A673 (cell line): Measurements from ENCODE around the gene GPR27. TPM values are rescaled to one million over a fixed set of nuclear protein-coding genes. Genes with fewer than 3 reads are reported as not detected.
A peak's percentile ranks its signal among the peaks of the same experiment; 100 is the strongest.

Experiments
- Bru-seq: library from RNA; stranded (reverse); fragments of 400-500 nt; gene quantifications from one replicate; lab custom pipeline; 2021; lab: Mats Ljungman, UMichigan
- BruChase-seq, 2 experiments: library from RNA; stranded (reverse); fragments of 400-500 nt; gene quantifications; one replicate each; lab custom pipeline; 2021; lab: Mats Ljungman, UMichigan
- BruUV-seq: library from RNA; stranded (reverse); fragments of 400-500 nt; replicated peaks from 2 replicates; lab custom pipeline; 2021; lab: Mats Ljungman, UMichigan
- CTCF ChIA-PET: fragments of 300-600 bp; sonication (Branson Sonifier 250); formaldehyde crosslinking; loops from one replicate; lab custom pipeline; 2022; ENCODE audit warnings: antibody characterized with exemption; lab: Charles Lee
- POLR2A ChIA-PET: fragments of 300-600 bp; sonication (Branson Sonifier 250); formaldehyde crosslinking; loops from one replicate; lab custom pipeline; 2022; ENCODE audit warnings: antibody characterized with exemption; ENCODE audit not compliant: low non-redundant PET; lab: Charles Lee
- DNase-seq: peaks from one replicate; pipeline ENCODE4 v3.0.0-alpha.2; 2015; ENCODE audit warnings: low spot score
- H3K27ac ChIP-seq: fragments of 200-600 bp; sonication (generic); 2 replicates; pipeline ENCODE4 v1.5.1; 2016; ENCODE audit warnings: mixed run types, low read depth, mild to moderate bottlenecking, mixed read lengths, antibody characterized with exemption, low read length; ENCODE audit not compliant: poor library complexity, severe bottlenecking
- H3K27me3 ChIP-seq: fragments of 200-600 bp; sonication (generic); replicated peaks from 2 replicates; pipeline ENCODE4 v1.6.1; 2017; ENCODE audit warnings: mixed run types, low read depth, mild to moderate bottlenecking, mixed read lengths, antibody characterized with exemption, low read length; ENCODE audit not compliant: insufficient read depth, poor library complexity
- H3K36me3 ChIP-seq: fragments of 200-600 bp; sonication (generic); 2 replicates; pipeline ENCODE4 v1.6.1; 2016; ENCODE audit warnings: mixed run types, mild to moderate bottlenecking, mixed read lengths, antibody characterized with exemption, low read length; ENCODE audit not compliant: insufficient read depth, poor library complexity, severe bottlenecking
- H3K4me1 ChIP-seq: fragments of 200-600 bp; sonication (generic); 2 replicates; pipeline ENCODE4 v1.6.1; 2017; ENCODE audit warnings: mixed run types, mild to moderate bottlenecking, mixed read lengths, antibody characterized with exemption, low read length; ENCODE audit not compliant: insufficient read depth, poor library complexity, severe bottlenecking
- H3K4me3 ChIP-seq: fragments of 200-600 bp; sonication (generic); 2 replicates; pipeline ENCODE4 v1.5.1; 2016; ENCODE audit warnings: low read depth, mixed run types, mild to moderate bottlenecking, mixed read lengths, low read length; ENCODE audit not compliant: poor library complexity, severe bottlenecking
- H3K9me3 ChIP-seq: fragments of 200-600 bp; sonication (generic); 2 replicates; pipeline ENCODE4 v1.6.1; 2016; ENCODE audit warnings: mixed run types, low read depth, mild to moderate bottlenecking, mixed read lengths, antibody characterized with exemption, low read length; ENCODE audit not compliant: poor library complexity, severe bottlenecking
- CTCF ChIP-seq: fragments of 300-800, 200-600 bp; sonication (generic); conservative IDR thresholded peaks from 2 replicates; pipeline ENCODE4 v1.5.1; 2017; ENCODE audit warnings: low read depth, mild to moderate bottlenecking, antibody characterized with exemption, low read length, moderate library complexity, mixed read lengths
- EZH2 ChIP-seq: fragments of 200-600 bp; sonication (generic); IDR thresholded peaks from 2 replicates; pipeline ENCODE4 v1.6.1; 2017; ENCODE audit warnings: borderline replicate concordance, low read depth, mild to moderate bottlenecking, mixed read lengths, antibody characterized with exemption, low read length; ENCODE audit not compliant: poor library complexity, severe bottlenecking
- intact Hi-C: fragments of 100-400 bp; cut with micrococcal nuclease; formaldehyde crosslinking; loops from one replicate; pipeline ENCODE4 v1.10.0; 2022; ENCODE audit not compliant: unreplicated experiment
- long read RNA-seq: library from polyadenylated mRNA; stranded (forward); transcript quantifications from one replicate; pipeline ENCODE4 v2.0.0, GENCODE V29; 2022
- total RNA-seq: library from RNA; stranded (reverse); gene quantifications from 2 replicates; pipeline ENCODE4 v1.2.3, GENCODE V29; 2021

GPR27 gene
- total RNA-seq (6.4 and 8.1 TPM in 2 replicates), Bru-seq, nascent RNA (percentile 52 among the genes with signal in this experiment), BruChase-seq, experiment 1, labeled RNA remaining after a 2-hour chase (percentile 72 among the genes with signal in this experiment), BruChase-seq, experiment 2, labeled RNA remaining after a 6-hour chase (percentile 83 among the genes with signal in this experiment)
- long read RNA-seq, transcript GPR27-201 (1 exons, 2,447 nt): major isoform, 32 of 32 reads
- long read RNA-seq, partial matches to known transcripts: 0 of 32 reads
- long read RNA-seq, other reads (novel, unspliced or antisense): 0 of 32 reads

- Histone ChIP-seq H3K4me1 (no peaks in the 10 kb centered on the region), H3K27me3 (peaks cover 4% of the 10 kb centered on the region), H3K9me3 (no peaks in the 10 kb centered on the region), H3K4me3 (peak within 1 kb of the TSS; percentile 42), H3K27ac (no peak within 1 kb of the TSS), H3K36me3 (no peaks in the 10 kb centered on the region)
- TF ChIP-seq EZH2: no peak
- TF ChIP-seq CTCF: no peak
- intact Hi-C loops: no loop called here
- ChIA-PET POLR2A (no interaction called here), CTCF (no interaction called here)
- DNase-seq: peak; percentile 11
- no TSS peak for BruUV-seq
These were observed at the start of gene GPR27 for GRCh38 chr3:71753701-71754609. Gene GPR27 (plus strand): TSS chr3:71753855. CDS start chr3:71754050, 195 bp downstream.

- DNase-seq: no peak
- BruUV-seq: no TSS peak
- no peak overlapping the region for H3K27ac ChIP-seq
- POLR2A ChIA-PET: no interaction called here
- CTCF ChIA-PET: no interaction called here
- H3K27me3 ChIP-seq: no peaks in the 10 kb centered on the region
- H3K4me1 ChIP-seq: peaks cover 7% of the 10 kb centered on the region
- intact Hi-C loops: no loop called here
- no peaks in the 10 kb centered on the region for H3K36me3 ChIP-seq
- TF ChIP-seq CTCF (no peak), EZH2 (no peak)
- no peak overlapping the region for H3K4me3 ChIP-seq
- no peaks in the 10 kb centered on the region for H3K9me3 ChIP-seq
These were observed 48.7 kb upstream of the GPR27 start for GRCh38 chr3:71704915-71705314.

- CTCF ChIA-PET: no interaction called here
- POLR2A ChIA-PET: no interaction called here
- intact Hi-C loops: no loop called here
- BruUV-seq: no TSS peak
- H3K27me3 ChIP-seq: no peaks in the 10 kb centered on the region
- H3K36me3 ChIP-seq: no peaks in the 10 kb centered on the region
- H3K9me3 ChIP-seq: no peaks in the 10 kb centered on the region
- H3K4me1 ChIP-seq: peaks cover 7% of the 10 kb centered on the region
- no peak overlapping the region for H3K27ac ChIP-seq
- no peak for DNase-seq
- TF ChIP-seq CTCF: no peak
- TF ChIP-seq EZH2: no peak
- no peak overlapping the region for H3K4me3 ChIP-seq
These were observed 48.0 kb upstream of the GPR27 start for GRCh38 chr3:71705681-71706080.
